Epithelial cell of proximal tubule (primary cell): ENCODE results near the gene WIPI1. TPM values are rescaled to one million over a fixed set of nuclear protein-coding genes. Genes with fewer than 3 reads are reported as not detected.
A peak's percentile ranks its signal among the peaks of the same experiment; 100 is the strongest.

Source experiments
- DNase-seq: peaks from one replicate; pipeline ENCODE4 v3.0.0-alpha.2; 2011; ENCODE audit warnings: low read depth
- H3K4me3 ChIP-seq: 2 replicates; pipeline ENCODE4 v1.5.1; 2011; ENCODE audit warnings: low read depth, mild to moderate bottlenecking, low read length
- CTCF ChIP-seq: conservative IDR thresholded peaks from 2 replicates; pipeline ENCODE4 v1.5.1; 2012; ENCODE audit warnings: low read depth, mild to moderate bottlenecking, low read length
- total RNA-seq: library from RNA; depleted of rRNA; stranded (reverse); fragments of >200 nt; gene quantifications from 2 replicates; pipeline ENCODE4 v1.2.3, GENCODE V29; 2015

The WIPI1 gene
- total RNA-seq, 1 donor from 2014 or later, result 20.2 TPM

- H3K4me3 ChIP-seq, result no peak overlapping the region
- DNase-seq, result peak; percentile 65
- TF ChIP-seq CTCF, result no peak
These were observed 73.6 kb downstream of the WIPI1 start for GRCh38 chr17:68383443-68384321.

DNA sequence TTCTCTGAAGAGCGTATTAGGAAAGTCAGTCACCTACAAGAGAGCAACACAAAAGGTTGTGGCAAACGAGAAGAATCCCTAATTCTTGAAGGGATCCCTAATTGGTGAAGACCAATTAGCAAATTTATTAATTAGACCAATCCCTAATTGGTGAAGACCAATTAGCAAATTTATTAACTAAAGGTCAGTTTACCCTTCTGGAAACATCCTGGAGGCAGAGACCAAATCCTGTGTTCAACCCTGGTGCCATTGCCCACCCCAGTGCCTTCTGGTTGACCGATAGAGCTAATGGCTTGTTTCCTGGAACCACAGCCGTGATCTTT, 74.2 kb downstream of the WIPI1 start:
- no peak for TF ChIP-seq CTCF
- H3K4me3 ChIP-seq, result no peak overlapping the region
- DNase-seq, result no peak

GRCh38 chr17:68382582-68383085, 74.7 kb downstream of the WIPI1 start:
- DNase-seq, result no peak
- no peak for TF ChIP-seq CTCF
- no peak overlapping the region for H3K4me3 ChIP-seq

- TF ChIP-seq CTCF, result no peak
- no peak overlapping the region for H3K4me3 ChIP-seq
- peak; percentile 85 for DNase-seq
These were observed 76.0 kb downstream of the WIPI1 start for GRCh38 chr17:68381076-68381900.

GRCh38 chr17:68379692-68380677, 77.3 kb downstream of the WIPI1 start:
- DNase-seq, result no peak
- no peak for TF ChIP-seq CTCF
- H3K4me3 ChIP-seq, result no peak overlapping the region

- no peak for DNase-seq
- no peak overlapping the region for H3K4me3 ChIP-seq
- TF ChIP-seq CTCF, result no peak
These were observed 78.2 kb downstream of the WIPI1 start for GRCh38 chr17:68379177-68379510.
